Measurements from ENCODE around the gene GAS7.

GAS7 gene

GRCh38 chr17:10200016-10200415 is 1.6 kb upstream of the GAS7 start:
- no peak for DNase-seq

GRCh38 chr17:10197721-10198508 is 491 bp downstream of the GAS7 start:
- DNase-seq = no peak

GRCh38 chr17:10197362-10197720 is 1.1 kb downstream of the GAS7 start:
- no peak for DNase-seq

- no peak for DNase-seq
These were observed 1.5 kb downstream of the GAS7 start for GRCh38 chr17:10196941-10197340.

GRCh38 chr17:10196384-10196895 is 2.0 kb downstream of the GAS7 start:
- no peak for DNase-seq

- no peak for DNase-seq
These were observed 3.2 kb downstream of the GAS7 start for GRCh38 chr17:10195090-10195805.

GRCh38 chr17:10193632-10194031 is 4.8 kb downstream of the GAS7 start:
- DNase-seq = no peak

- DNase-seq = no peak
These were observed 5.4 kb downstream of the GAS7 start for GRCh38 chr17:10192972-10193371.

GRCh38 chr17:10192461-10192860 is 5.9 kb downstream of the GAS7 start:
- DNase-seq = no peak

GRCh38 chr17:10187456-10187855 is 10.9 kb downstream of the GAS7 start:
- no peak for DNase-seq

- DNase-seq = no peak
These were observed 11.5 kb downstream of the GAS7 start for GRCh38 chr17:10186771-10187410.

- no peak for DNase-seq
These were observed 14.2 kb downstream of the GAS7 start for GRCh38 chr17:10183931-10184930.

GRCh38 chr17:10182785-10183184 is 15.6 kb downstream of the GAS7 start:
- DNase-seq = no peak

- DNase-seq = no peak
These were observed 19.9 kb downstream of the GAS7 start for GRCh38 chr17:10178506-10178991.

- no peak for DNase-seq
These were observed 20.4 kb downstream of the GAS7 start for GRCh38 chr17:10177913-10178505.

- DNase-seq = no peak
These were observed 21.1 kb downstream of the GAS7 start for GRCh38 chr17:10177131-10177912.

- DNase-seq = no peak
These were observed 24.5 kb downstream of the GAS7 start for GRCh38 chr17:10173913-10174312.

- no peak for DNase-seq
These were observed 25.6 kb downstream of the GAS7 start for GRCh38 chr17:10172778-10173177.

GRCh38 chr17:10172241-10172741 is 26.1 kb downstream of the GAS7 start:
- DNase-seq = no peak

- DNase-seq = no peak
These were observed 26.8 kb downstream of the GAS7 start for GRCh38 chr17:10171581-10171981.

GRCh38 chr17:10171122-10171571 is 27.3 kb downstream of the GAS7 start:
- DNase-seq = no peak

All from NCI-H2081 treated with DMSO at 0.1 percent for 48 hours (cell line).